Placental epithelial cell (primary cell): Measurements from ENCODE around the gene SLC49A4. TPM values are rescaled to one million over a fixed set of nuclear protein-coding genes. Genes with fewer than 3 reads are reported as not detected.

Experiments
- total RNA-seq: library from RNA; depleted of rRNA; stranded (reverse); fragments of >200 nt; gene quantifications from 2 replicates; pipeline ENCODE4 v1.2.3, GENCODE V29; 2012

SLC49A4 gene
- total RNA-seq = 19.6 and 24.4 TPM in 2 replicates

GRCh38 chr3:122794779-122795673 is at the start of gene SLC49A4:
Gene SLC49A4 (plus strand): TSS chr3:122795069. CDS start chr3:122795193, 124 bp downstream.

GRCh38 chr3:122793568-122794416 is 1.1 kb upstream of the SLC49A4 start, which contains the start of gene HSPBAP1:
Gene HSPBAP1 (minus strand): TSS chr3:122793831. CDS start chr3:122793680, 151 bp downstream.

Other genes with a start within 250 kb of the SLC49A4 start
- 4.1 and 6.7 TPM in 2 replicates for gene PARP9, start 230.8 kb upstream of the SLC49A4 start, total RNA-seq
- gene DTX3L, start 230.7 kb upstream of the SLC49A4 start, total RNA-seq = 7.6 and 9.8 TPM in 2 replicates
- under 0.01 TPM in 1 of 2 replicates, not detected in the other for gene PARP15, start 217.4 kb upstream of the SLC49A4 start, total RNA-seq
- gene PARP14, start 114.2 kb upstream of the SLC49A4 start, total RNA-seq = 7.0 and 34.9 TPM in 2 replicates
- 3.5 TPM in 2 replicates for gene HSPBAP1, start 1.2 kb upstream of the SLC49A4 start, total RNA-seq
- gene SEMA5B, start 232.7 kb downstream of the SLC49A4 start, total RNA-seq = not detected in 2 replicates